ENCODE data around the gene MFNG.
A peak's percentile ranks its signal among the peaks of the same experiment; 100 is the strongest.

The MFNG gene

GRCh38 chr22:37496651-37497050 is 10.5 kb upstream of the MFNG start:
- no peak for DNase-seq (ENCODE audit: low read depth in 2 of 2)

GRCh38 chr22:37493979-37494378 is 7.8 kb upstream of the MFNG start:
- DNase-seq (ENCODE audit: low read depth in 2 of 2), result no peak

- DNase-seq (ENCODE audit: low read depth in 2 of 2), result peak in 1 of 2 donors; percentile 33
Observed at GRCh38 chr22:37492428-37493344, 6.5 kb upstream of the MFNG start.

- DNase-seq (ENCODE audit: low read depth in 2 of 2), result no peak
Observed at GRCh38 chr22:37491559-37492427, 5.6 kb upstream of the MFNG start.

GRCh38 chr22:37491106-37491505 is 4.9 kb upstream of the MFNG start:
- DNase-seq (ENCODE audit: low read depth in 2 of 2), result no peak

GRCh38 chr22:37489983-37490382 is 3.8 kb upstream of the MFNG start:
- no peak for DNase-seq (ENCODE audit: low read depth in 2 of 2)

GRCh38 chr22:37488337-37489135 is 2.4 kb upstream of the MFNG start:
- no peak for DNase-seq (ENCODE audit: low read depth in 2 of 2)

- DNase-seq (ENCODE audit: low read depth in 2 of 2), result no peak
Observed at GRCh38 chr22:37487571-37487970, 1.4 kb upstream of the MFNG start.

GRCh38 chr22:37487129-37487528 is 945 bp upstream of the MFNG start:
- no peak for DNase-seq (ENCODE audit: low read depth in 2 of 2)

- peak in 1 of 2 donors; percentile 9 for DNase-seq (ENCODE audit: low read depth in 2 of 2)
Observed at GRCh38 chr22:37485395-37486223, 575 bp downstream of the MFNG start.

- DNase-seq (ENCODE audit: low read depth in 2 of 2), result peak; percentile 57 to 67
Observed at GRCh38 chr22:37484480-37485394, 1.4 kb downstream of the MFNG start.

GRCh38 chr22:37483050-37483449 is 3.1 kb downstream of the MFNG start:
- no peak for DNase-seq (ENCODE audit: low read depth in 2 of 2)

GRCh38 chr22:37482244-37482643 is 3.9 kb downstream of the MFNG start:
- no peak for DNase-seq (ENCODE audit: low read depth in 2 of 2)

GRCh38 chr22:37481347-37481907 is 4.8 kb downstream of the MFNG start:
- no peak for DNase-seq (ENCODE audit: low read depth in 2 of 2)

GRCh38 chr22:37480387-37481346 is 5.5 kb downstream of the MFNG start:
- no peak for DNase-seq (ENCODE audit: low read depth in 2 of 2)

- no peak for DNase-seq (ENCODE audit: low read depth in 2 of 2)
Observed at GRCh38 chr22:37479196-37479595, 7.0 kb downstream of the MFNG start.

GRCh38 chr22:37476389-37477329 is 9.5 kb downstream of the MFNG start:
- DNase-seq (ENCODE audit: low read depth in 2 of 2), result no peak

All from stimulated activated CD8-positive, alpha-beta memory T cell treated with anti-CD3 and anti-CD28 coated beads, Interleukin-7, amount 100 ng/mL, for 4 hours (primary cell).